Epithelial cell of prostate (primary cell): ENCODE data around the gene DENND6A.

ENCODE experiments used
- DNase-seq: peaks from one replicate; pipeline ENCODE4 v3.0.0-alpha.2; 2011; ENCODE audit warnings: low read depth, low spot score
- H3K27ac ChIP-seq: fragments of 450-650 bp; 2 replicates; pipeline ENCODE4 v1.5.1; 2017; ENCODE audit warnings: mild to moderate bottlenecking

The DENND6A gene

DNA sequence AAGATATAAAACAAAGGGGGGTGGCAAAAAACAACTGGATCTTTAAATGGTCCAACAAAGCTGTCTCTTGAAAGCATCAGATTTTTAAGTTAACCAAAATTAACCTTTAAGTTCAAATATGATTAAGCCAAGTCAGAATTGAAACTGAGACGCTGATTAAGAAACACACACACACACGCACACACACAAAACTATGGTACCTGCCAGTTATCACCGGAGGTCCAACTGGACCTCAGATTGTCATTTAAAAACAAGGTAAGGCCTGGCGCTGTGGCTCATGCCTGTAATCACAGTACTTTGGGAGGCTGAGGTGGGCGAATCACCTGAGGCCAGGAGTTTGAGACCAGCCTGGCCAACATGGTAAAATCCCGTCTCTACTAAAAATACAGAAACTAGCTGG is 106.1 kb downstream of the DENND6A start:
- no peak overlapping the region for H3K27ac ChIP-seq
- DNase-seq = no peak

DNA sequence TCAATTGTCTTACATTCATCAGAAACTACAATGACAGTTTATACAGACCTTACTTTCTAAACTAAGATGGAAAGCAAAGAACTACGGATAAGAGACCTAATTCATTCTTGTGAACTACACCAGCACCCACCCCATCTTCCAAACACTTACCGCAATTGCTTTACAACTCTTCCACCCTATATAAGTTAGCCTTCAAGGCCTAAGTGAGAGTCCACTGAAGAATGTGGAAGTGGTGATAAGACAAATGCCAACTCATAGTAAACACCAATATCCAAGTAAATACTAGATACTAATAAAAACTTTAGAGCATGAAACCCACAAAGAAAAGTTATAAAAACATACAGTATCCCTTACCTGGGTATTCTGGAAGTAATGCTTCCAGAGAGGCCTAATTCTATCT is 109.3 kb downstream of the DENND6A start:
- no peak for DNase-seq
- H3K27ac ChIP-seq = no peak overlapping the region

DNA sequence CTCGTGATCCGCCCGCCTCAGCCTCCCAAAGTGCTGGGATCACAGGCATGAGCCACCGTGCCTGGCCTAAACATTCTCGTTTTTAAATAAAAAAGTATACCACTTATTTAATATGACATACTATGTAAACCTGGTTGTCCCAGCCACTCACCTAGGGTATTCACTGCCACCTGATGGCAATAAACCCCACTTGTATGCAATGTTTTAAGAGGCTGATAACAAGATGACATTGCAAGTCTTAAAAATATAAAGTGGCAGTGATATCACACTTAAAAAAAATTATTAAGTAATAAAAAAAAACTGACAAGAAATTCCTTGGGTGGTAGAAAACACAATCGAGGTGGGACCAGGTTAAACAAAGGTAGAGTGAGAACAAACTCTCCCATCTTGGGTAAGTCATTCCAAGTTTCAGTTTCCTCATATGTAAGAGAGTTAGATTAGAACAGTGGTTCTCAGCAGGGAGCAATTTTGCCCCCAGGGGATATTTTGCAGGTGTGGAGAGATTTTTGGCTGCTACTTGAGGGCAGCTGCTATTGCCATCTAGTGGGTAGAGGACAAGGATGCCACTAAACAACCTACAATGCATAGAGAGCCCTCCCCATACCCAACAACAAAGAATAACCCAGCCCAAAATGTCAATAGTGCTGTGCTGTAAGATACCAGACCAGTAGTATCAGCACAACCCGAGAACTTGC is 110.3 kb downstream of the DENND6A start:
- H3K27ac ChIP-seq = peak overlapping the region; percentile 20
- DNase-seq = peak; percentile 36

DNA sequence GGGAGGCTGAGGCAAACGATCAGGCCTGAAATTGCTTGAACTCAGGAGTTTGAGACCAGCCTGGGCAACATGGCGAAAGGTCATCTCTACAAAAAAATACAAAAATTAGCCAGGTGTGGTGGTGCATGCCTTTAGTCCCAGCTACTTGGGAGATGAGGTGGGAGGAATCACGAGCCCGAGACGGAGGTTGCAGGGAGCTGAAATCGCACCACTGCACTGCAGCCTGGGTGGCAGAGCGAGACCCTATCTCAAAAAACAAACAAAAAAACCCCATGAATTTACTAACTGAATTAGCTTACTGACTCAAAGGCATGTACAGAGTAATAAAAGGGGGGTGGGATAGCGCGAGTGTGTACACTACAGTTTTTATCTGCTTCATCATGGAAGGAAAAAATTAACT is 115.1 kb downstream of the DENND6A start:
- no peak for DNase-seq
- no peak overlapping the region for H3K27ac ChIP-seq

DNA sequence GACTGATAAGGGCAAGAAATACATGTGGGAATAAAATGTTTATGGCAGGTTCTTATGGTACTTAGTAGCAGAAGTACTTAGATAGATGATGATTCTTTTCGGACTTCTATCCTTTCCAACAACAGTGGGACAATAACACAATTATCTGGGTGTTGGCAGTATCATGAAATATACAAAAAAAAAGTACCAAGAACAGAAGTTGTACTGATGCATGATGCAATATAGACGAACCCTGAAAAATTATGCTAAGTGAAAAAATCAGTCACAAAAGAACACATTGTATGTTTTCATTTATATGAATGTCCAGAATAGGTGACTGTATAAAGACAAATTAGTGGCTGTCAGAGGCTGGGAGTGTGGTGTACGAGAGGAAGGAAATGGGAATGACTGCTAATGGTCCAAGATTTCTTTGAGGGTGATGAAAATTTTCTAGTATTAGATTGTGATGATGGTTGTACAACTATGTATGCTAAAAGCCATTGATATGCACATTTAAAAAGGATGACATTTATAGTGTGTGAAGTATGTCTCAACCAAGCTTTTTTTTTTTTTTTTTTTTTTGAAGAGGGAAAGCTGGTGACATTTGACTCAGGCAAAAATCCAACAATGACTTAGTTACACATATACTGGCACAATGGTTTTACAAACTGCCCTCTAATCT is 116.8 kb downstream of the DENND6A start:
- no peak overlapping the region for H3K27ac ChIP-seq
- no peak for DNase-seq
